DMS53 (cell line): ENCODE data around the gene ZNF816.
"Not testable (repeated sequence)": the region's sequence is repeated elsewhere in the genome, so short reads cannot be mapped to it uniquely, and the experiment has no call there.

ENCODE experiments used
- DNase-seq: peaks from one replicate; lab custom pipeline; 2025; lab: John Stamatoyannopoulos, UW

ZNF816 gene

DNA sequence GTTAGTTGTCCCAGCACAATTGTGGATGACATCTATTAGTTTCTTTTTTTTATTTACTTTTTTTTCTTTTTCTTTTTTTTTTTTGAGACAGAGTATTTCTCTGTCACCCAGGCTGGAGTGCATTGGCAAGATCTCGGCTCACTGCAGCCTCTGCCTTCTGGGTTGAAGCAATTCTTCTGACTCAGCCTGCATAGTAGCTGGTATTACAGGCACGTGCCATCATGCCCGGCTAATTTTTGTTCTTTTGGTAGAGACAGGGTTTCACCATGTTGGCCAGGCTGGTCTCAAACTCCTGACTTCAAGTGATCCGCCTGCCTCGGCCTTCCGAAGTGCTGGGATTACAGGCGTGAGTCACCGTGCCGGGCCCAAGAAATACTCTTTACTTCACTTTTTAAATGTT, 38.0 kb downstream of the ZNF816 start:
- DNase-seq, result peak; percentile 27

- DNase-seq, result peak; percentile 88
Observed at GRCh38 chr19:52923778-52924593, 38.7 kb downstream of the ZNF816 start.

GRCh38 chr19:52922841-52923777, 39.6 kb downstream of the ZNF816 start, which contains the start of gene ZNF888:
Gene ZNF888 (minus strand): TSS chr19:52923428. CDS start chr19:52917873, 5,555 bp downstream.
- DNase-seq, result peak; percentile 94

DNA sequence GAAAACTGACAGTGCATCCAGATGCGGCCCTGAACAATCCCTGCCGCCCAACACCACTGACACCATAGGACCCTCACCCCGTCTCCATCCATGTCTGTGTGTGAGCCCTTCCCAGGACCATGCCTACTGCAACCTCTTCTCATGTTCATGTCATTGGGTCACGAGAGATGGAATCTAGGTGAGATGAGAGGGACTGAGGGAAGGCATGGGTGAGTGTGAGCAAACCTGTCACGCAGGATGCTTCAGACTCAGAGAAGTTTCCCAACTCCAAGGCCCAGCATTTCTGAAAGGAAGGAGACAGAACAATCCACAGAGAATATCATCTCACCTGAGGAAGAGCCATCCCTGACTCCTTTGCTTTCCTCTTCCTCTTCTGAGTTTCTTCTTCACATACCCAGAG, 45.1 kb downstream of the ZNF816 start:
- no peak for DNase-seq

GRCh38 chr19:52910648-52911047, 52.0 kb downstream of the ZNF816 start:
- DNase-seq, result no peak

GRCh38 chr19:52904052-52904780, 58.5 kb downstream of the ZNF816 start:
- DNase-seq, result not testable (repeated sequence)

- DNase-seq, result peak; percentile 59
Observed at GRCh38 chr19:52901842-52902241, 60.8 kb downstream of the ZNF816 start.
